Mesenteric fat pad (tissue), 1 donor: Measurements from ENCODE around the gene MSL2. TPM values are rescaled to one million over a fixed set of nuclear protein-coding genes. Genes with fewer than 3 reads are reported as not detected.
"Not testable (repeated sequence)": the region's sequence is repeated elsewhere in the genome, so short reads cannot be mapped to it uniquely, and the experiment has no call there.

ENCODE experiments used
- DNase-seq: peaks from one replicate; pipeline ENCODE4 v3.0.0-alpha.2; 2020; ENCODE audit warnings: low spot score
- total RNA-seq: library from RNA; stranded (reverse); fragmentation: NEBNext Ultra II Directional; extraction: Animal tissue kit (Norgen Biotek cat#: 25700); gene quantifications from one replicate; pipeline ENCODE4 v1.2.1, GENCODE V29; 2021
- donor health status: DM: yes; HTN: yes; CAD: no.

MSL2 gene
- total RNA-seq, 1 donor from 2014 or later: 20.6 TPM

DNA sequence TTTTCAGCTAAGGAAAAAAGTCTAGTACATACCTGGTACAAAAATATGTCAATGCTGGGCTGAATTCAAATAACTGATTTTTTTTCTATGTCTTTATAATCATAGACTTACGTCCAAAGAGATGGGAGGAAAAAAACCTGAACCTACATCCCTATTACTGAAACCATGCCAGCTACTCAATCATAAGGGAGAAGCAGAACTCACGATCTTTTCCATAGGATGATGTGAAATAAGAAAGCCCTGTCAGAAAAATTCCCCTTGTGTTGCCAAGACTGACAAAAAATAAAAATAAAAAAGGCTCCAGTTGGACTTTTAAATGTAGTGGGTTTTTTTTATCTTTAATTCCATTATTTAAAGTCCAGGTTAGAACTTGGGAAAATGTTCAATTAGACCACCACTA, 3.3 kb downstream of the MSL2 start:
- DNase-seq: no peak

DNA sequence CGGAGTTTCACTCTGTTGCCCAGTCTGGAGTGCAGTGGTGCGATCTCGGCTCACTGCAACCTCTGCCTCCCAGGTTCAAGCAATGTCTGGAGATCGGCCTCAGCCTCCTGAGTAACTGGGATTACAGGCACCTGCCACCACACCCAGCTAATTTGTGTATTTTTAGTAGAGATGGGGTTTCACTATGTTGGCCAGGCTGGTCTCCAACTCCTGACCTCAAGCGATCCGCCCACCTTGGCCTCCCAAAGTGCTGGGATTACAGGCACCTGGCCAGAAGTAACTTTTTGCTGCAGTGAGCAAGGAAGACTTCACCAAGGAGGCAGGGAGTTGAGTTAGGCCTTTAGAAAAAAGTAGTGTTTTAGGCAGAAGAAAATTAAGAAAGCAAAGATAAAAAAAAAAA, 3.9 kb downstream of the MSL2 start:
- DNase-seq: not testable (repeated sequence)

DNA sequence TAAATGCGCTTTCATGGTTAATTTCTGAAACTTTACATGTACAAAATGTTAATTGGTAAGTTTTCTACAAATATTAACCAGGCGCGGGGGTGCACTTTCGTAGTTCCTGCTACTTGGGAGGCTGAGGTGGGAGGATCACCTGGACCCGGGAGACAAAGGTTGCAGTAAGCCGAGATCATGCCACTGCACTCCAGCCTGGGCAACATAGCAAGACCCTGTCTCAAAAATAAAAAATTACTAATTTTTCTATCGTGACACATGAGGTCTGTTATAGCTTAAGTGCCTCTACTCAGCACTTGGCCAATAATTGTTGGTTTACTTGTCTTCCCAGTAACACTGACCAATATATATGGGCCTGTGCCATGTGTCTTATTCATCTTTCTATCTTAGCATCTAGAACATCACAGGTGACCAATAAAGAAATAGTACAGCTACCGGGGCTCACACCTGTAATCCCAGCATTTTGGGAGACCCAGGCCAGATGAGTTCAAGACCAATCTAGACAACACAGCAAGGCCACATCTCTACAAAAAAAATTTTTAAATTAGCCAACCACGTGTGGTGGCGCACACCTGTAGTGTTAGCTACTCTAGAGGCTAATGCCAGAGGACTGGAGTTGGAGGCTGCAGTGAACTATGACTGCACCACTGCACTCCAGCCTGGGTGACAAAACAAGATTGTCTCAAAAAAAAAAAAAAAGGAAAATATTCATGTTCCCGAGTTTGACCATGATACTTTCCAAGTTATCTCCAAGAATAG, 6.1 kb downstream of the MSL2 start:
- no peak for DNase-seq

DNA sequence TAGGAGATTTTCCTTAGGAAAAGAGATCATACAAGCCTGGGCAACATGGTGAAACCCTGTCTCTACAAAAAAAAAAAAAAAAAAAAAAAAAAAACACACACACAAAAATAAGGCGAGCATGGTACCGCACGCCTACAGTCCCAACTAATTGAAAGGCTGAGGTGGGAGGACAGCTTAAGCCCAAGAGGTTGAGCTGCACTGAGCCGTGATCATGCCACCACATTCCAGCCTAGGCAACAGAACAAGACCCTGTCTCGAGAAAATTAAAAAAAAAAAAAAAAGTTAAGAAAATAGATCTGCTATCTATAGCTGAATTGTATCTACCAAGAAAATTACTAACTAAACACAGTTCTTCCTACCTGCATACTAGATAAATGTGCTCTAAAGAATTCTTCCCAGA, 7.1 kb downstream of the MSL2 start:
- DNase-seq: no peak

DNA sequence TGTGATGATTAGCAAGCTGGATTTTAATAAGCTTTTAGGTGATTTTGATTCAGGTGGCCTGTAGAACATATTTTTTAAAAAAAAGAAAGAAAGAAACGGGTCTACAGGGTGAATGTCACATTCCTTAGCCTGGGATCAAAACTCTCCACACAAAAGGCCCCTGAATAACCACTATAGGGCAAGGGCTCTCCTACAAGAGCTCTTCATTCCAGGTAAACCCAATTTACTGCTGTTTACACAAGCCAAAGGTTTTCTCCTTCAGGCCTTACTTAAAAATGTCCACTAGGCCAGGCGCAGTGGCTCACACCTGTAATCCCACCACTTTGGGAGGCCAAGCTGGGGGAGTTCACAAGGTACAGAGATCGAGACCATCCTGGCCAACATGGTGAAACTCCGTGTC, 8.3 kb downstream of the MSL2 start:
- DNase-seq: no peak

DNA sequence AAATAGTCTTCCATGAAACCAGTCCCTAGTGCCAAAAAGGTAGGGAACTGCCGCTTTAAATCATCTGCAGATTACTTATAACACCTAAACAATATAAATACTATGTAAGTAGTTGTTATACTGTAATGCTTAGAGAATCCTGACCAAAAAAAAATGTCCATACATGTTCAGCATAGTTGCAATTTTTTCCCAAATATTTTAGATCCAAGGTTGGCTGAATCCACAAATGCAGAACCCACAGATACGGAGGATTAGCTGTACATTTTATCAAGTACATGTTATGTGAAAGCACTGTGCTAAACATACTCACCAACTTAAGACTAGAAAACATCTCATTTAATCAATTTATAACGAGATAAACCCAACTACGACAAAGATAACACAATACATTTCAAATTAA, 9.3 kb downstream of the MSL2 start:
- no peak for DNase-seq

DNA sequence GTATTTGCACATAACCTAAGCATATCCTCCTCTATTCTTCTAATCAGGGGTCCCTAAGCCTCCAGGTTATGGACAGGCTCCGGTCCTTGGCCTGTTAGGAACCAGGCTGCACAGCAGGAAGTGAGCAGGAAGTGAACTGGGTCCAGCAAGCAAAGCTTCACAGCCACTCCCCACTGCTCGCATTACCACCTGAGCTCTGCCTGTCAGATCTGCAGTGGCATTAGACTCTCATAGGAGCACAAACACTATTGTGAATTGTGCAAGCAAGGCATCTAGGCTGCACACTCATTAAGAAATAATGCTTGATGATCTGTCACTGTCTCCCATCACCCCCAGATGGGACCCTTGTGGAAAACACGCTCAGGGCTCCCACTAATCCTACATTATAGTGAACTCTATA, 9.8 kb downstream of the MSL2 start:
- no peak for DNase-seq

DNA sequence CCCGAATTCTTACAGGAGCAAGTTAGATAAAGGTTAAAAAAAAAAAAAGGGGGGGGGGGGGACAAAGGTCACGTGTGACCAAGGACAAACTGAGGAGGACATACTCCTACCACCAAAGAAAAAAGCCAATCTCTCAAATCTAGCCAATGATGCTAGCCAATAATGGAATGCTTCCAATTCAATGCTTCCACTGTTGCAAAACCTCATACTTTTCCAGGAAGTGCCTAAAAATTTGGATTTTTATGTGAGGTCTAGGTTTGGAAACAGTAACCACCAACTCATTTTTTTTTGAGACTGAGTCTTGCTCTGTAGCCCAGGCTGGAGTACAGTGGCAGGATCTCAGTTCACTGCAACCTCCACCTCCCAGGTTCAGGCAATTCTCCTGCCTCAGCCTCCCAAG, 11.4 kb downstream of the MSL2 start:
- DNase-seq: no peak

DNA sequence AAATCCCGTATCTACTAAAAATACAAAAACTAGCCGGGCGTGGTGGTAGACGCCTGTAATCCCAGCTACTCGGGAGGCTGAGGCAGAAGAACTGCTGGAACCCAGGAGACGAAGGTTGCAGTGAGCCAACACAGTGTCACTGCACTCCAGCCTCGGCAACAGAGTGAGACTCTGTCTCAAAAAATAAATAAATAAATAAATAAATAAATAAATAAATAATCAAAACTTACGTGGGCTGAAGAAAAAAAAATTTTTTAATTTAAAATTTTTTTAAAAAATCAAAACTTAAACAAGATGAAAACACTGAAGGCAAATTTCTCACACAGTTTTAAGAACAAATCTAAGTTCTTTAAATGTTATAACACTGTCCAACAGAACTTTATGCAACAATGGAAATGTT, 14.4 kb downstream of the MSL2 start:
- no peak for DNase-seq

DNA sequence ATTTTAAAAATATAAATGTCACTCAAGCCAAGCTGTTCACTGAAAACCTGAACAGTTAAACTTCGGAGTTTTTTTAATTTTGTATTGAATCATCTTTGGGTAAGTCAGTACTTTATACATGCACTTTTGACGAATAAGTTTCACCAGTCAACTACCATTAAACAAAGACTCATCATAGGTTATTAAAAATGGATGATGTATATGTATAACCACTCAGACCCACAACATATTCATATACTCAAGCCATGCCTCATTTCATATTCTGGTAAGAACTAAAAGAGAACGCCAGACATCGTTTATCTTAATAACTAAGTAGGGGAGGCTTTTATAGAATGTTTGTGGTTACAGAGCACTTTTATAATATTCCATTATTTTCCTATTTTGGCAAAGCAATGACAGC, 18.3 kb downstream of the MSL2 start:
- DNase-seq: no peak

DNA sequence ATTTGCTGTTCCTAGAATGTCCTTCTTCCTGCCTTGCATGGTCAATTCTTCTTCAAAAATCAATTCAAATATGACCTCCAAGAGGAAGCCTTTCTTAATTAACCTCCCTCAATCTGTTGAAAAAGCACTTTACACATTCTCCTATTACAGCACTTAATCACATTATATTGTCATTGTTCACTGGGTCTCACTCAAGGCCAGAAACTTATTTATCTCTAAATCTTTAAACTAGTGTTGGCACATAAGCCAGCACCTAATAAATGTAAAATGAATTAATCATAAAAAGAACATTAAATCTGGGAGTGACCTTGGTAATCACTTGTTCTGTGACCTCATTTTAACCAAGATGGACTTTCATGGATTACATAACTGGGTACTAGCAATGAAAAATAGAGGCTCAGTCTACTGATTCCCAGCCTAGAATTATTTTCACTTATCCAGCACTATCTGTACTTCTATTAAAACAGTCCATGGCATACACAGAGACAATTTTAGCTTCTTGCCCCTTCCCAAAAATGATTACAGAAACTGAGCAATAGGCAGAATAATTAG, 22.1 kb downstream of the MSL2 start:
- no peak for DNase-seq

DNA sequence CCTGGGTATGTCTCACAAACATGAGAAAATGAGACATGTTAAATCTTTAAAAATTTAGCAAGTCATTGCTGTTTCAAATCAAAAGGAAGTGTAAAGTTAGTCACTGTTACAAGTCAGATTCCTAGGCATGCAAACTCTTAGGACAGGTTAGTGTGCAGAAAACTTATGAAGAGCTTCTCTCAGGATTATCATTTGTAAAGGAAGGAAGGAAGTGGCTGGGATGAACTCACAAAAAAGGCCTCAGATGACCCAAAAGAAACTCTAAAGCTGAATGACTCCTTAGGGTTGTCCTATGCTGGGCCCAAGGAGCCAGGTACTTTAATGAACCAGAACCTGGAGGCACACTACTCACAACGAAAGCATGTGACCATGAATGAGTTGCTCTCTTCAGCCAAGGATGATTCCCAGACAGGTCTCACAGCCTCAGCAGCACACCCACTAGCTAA, 25.0 kb downstream of the MSL2 start:
- no peak for DNase-seq

DNA sequence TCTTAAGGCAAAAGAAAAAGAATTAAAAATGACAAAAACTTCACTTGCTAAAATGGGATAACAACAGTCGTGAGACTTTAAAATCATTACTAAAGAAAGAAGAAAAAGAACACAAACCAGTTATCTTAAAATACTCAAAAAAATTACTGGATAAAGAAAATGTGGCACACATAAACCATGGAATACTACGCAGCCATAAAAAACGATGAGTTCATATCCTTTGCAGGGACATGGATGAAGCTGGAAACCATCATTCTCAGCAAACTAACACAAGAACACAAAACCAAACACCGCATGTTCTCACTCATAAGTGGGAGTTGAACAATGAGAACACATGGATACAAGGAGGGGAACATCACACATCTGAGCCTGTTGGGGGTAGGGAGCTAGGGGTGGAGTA, 27.9 kb downstream of the MSL2 start:
- not testable (repeated sequence) for DNase-seq

DNA sequence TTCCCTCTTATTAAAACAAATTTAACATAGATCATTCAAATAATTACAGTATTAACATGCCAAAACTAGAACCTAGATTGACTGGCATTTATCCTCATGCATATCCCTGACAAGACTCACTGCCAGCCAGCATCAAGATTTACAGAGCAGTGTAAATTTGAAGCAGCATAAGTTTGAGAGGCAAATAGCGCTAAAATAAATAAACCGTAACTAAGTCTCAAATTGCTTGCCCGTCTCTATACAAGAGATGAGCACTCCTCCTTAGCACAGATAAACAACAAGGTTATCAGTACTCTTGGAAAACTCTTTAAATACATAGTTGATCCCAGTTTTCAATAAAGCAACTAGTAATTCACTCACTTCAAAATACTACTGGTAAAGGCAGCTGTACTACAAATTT, 29.6 kb downstream of the MSL2 start:
- DNase-seq: no peak

DNA sequence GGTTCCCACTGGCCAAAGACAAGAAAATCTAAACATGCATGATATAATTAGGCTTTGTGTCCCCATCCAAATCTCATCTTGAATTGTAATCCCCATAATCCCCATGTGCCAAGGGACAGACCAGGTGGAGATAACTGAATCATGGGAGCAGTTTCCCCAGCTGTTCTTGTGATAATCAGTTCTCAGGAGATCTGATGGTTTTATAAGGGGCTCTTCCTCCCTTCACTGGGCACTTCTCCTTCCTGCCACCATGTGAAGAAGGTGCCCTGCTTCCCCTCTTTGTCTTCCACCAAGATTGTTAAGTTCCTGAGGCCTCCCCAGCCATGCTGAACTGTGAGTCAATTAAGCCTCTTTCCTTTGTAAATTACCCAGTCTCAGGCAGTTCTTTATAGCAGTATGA, 32.5 kb downstream of the MSL2 start:
- not testable (repeated sequence) for DNase-seq

DNA sequence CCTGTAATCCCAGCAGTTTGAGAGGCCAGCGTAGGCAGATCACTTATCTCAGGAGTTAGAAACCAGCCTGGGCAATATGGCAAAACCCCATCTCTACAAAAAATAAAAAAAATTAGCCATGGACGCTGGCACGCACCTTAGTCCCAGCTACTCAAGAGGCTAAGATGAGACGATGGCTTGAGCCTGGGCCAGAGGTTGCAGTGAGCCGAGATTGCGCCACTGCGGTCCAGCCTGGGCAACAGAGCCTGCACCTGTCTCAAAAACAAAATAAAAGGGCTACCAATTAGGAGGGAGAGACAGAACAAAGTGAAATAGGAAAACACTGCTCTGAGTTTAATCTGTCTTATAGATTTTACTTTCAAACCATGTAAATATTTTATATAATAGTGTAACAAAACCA, 33.8 kb downstream of the MSL2 start:
- DNase-seq: no peak

DNA sequence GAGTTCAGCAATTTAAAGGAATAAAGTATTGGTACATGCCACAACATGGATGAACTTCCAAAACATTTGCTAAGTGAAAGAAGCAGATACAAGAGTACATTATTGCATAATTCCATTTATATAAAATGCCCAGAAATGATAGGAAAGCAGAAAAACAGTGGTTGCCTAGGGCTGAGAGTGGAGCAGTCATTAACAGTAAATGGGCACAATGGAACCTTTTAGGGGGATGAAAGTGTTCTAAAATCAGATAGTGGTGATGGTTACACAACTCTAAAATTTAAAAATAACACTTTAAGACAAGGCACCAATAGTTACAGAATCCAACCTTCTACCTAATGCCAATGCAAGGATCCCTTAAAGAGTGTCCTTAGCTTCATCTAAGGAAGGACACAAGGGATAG, 34.6 kb downstream of the MSL2 start:
- no peak for DNase-seq

DNA sequence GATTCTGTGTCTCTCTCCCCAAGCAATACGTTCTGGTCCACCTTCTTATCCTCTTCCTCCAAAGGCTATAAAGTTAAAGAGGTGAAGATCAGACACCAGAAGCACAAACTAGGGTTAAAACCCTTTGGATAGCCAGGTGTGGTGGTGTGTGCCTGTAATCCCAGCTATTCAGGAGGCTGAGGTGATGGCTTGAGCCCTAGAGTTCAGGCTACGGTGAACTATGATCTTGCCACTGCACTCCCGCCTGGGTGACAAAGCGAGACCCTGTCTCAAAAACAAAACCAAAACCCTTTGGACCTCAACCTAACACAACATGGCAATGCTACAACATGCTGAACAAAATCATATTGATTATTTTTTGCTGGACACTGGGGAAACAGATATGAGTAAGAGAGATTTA, 43.2 kb downstream of the MSL2 start:
- no peak for DNase-seq

DNA sequence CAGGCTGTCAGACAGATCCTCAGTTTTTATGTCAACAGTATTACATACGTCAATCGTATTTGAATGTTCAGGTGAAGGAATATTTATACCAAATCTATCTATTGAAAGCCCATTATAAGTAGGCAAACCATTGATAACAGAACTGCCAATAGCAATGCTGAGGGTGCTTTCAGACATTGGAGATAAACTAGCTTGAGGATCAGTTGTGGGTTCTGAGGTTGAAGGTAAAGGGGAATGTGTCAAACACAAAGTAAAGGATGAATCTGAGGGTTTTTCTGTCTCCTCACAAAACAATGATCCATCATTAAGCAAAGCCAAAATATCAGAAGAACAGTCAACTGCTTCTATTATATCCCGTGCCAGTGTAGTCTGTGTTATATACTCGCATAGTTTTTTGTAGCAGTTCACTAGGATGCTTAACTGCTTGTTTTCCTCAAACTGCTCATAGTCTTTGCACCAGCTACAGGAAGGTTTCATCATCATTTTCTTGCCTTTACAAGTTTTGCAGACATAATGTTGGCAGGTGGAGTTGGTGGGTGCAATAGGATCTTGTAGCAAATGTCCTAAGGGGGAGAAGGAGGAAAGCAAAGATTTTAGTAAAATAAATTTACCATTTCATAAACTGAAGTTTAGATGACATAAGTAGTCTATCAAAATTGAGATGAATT, 43.8 kb downstream of the MSL2 start:
- no peak for DNase-seq

DNA sequence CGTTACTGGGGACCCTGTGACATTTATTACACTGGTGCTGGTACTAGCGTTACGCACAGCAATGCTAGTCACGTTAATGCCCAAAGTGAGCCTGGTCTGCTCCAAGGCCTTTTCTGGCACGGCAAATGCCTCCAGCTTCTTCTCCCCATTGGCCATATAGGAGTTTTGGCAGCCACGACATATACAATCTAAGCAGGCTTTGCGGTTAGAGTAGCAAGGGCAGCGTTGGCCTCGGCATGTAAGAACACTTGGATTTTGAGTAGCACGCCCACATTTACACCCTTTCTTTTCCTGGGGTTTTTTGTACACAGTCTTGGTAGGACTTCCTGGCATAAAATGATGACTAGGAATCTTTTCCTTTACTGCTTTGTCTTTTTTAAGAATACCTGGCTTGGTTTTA, 44.9 kb downstream of the MSL2 start:
- no peak for DNase-seq

DNA sequence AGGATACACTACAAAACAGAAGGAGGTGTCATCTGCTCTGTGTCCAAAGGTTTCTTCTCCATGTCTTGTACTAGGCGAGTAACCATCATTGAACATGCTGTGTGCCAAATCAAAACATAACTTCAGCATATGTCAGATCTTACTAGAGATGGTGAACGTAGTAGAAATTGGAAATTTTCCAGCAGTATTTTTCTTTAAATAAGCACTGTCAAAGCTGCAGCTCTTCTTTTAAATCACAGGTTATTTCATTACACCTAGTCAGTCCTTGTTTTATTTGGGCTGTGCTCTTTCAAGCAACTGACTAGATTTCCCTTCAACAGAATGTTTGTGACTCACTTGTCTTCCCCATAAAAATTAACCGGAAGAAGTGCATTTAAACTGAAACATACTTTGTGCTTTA, 46.5 kb downstream of the MSL2 start:
- DNase-seq: no peak

DNA sequence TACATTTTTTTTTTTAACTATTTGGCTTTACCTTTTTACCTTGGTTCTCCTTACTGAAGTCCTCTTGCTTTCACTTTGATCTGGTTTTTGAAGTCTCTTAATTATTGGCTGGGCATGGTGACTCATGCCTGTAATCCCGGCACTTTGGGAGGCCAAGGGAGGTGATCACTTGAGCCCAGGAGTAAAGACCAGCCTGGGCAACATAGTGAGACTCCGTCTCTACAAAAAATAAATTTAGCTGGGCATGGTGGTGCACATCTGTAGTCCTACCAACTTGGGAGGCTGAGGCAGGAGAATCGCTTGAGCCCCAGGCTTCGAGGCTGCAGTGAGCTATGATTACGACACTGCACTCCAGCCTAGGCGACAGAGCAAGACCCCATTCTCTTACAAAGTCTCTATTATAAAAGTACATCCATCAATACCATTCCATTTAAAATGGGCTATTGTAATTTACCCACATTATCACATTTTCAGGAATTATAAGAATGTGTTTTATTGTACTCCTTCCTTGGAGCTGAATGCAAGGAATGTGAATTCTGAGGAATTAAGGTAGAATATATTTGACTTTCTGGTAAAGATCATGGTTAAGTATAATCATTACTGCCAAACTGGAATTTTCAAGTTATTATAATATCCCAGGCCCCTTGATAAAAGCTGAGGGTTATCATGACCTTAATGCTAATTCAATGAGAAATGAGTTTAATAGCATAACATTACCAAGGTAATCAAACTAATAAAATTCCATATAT, 49.0 kb downstream of the MSL2 start:
- no peak for DNase-seq
